Epithelial cell of prostate (primary cell): ENCODE data around the gene CCDC181.

Source experiments
- DNase-seq: peaks from one replicate; pipeline ENCODE4 v3.0.0-alpha.2; 2011; ENCODE audit warnings: low read depth, low spot score
- H3K27ac ChIP-seq: fragments of 450-650 bp; 2 replicates; pipeline ENCODE4 v1.5.1; 2017; ENCODE audit warnings: mild to moderate bottlenecking

The CCDC181 gene

DNA sequence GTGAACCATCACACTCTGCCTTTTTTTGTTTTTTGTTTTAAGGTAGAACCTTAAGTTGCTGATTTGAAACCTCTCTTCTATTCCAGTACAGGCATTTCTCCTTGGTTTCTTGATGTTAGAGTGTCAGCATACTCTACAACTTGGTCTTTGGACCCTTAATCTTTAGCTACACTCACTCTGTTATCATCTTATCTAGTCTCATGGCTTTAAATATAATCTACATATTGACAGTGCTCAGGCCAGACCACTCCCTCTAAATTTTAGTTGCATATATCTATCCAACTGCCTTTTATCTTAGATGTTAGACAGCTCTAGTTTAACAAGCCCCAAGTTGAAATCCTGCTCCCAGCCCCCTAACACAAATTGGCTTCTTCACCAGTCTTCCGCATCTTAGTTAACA, 81.8 kb downstream of the CCDC181 start:
- no peak overlapping the region for H3K27ac ChIP-seq
- DNase-seq = no peak
